DMS53 treated with DMSO at 0.1 percent for 48 hours (cell line): Measurements from ENCODE around the gene SLC4A1.
A peak's percentile ranks its signal among the peaks of the same experiment; 100 is the strongest.

ENCODE experiments used
- DNase-seq: peaks from one replicate; lab custom pipeline; 2025; ENCODE audit not compliant: unreplicated experiment; lab: John Stamatoyannopoulos, UW

SLC4A1 gene

GRCh38 chr17:44267818-44268490 lies at the start of gene SLC4A1:
SLC4A1 (minus strand) TSS chr17:44268135; CDS start chr17:44262866, 5,269 bp downstream.
- DNase-seq: no peak

- DNase-seq: no peak
Observed at GRCh38 chr17:44317545-44317944, 49.6 kb upstream of the SLC4A1 start.

- DNase-seq: peak; percentile 24
Observed at GRCh38 chr17:44315760-44316731, 48.1 kb upstream of the SLC4A1 start.

- DNase-seq: peak; percentile 80
Observed at GRCh38 chr17:44314869-44315661, 47.1 kb upstream of the SLC4A1 start.

GRCh38 chr17:44314524-44314868 lies 46.6 kb upstream of the SLC4A1 start:
- DNase-seq: no peak

- DNase-seq: no peak
Observed at GRCh38 chr17:44314031-44314430, 46.1 kb upstream of the SLC4A1 start.

GRCh38 chr17:44312396-44313104 lies 44.6 kb upstream of the SLC4A1 start:
- DNase-seq: no peak

- DNase-seq: no peak
Observed at GRCh38 chr17:44311562-44312181, 43.7 kb upstream of the SLC4A1 start.

- DNase-seq: no peak
Observed at GRCh38 chr17:44310609-44311376, 42.9 kb upstream of the SLC4A1 start.

GRCh38 chr17:44310188-44310587 lies 42.3 kb upstream of the SLC4A1 start:
- DNase-seq: no peak

GRCh38 chr17:44309472-44309871 lies 41.5 kb upstream of the SLC4A1 start:
- DNase-seq: no peak

- DNase-seq: peak; percentile 30
Observed at GRCh38 chr17:44308865-44309264, 40.9 kb upstream of the SLC4A1 start.

GRCh38 chr17:44308320-44308818 lies 40.4 kb upstream of the SLC4A1 start, which contains the start of gene RUNDC3A:
RUNDC3A (plus strand) TSS chr17:44308601; CDS start chr17:44308833, 232 bp downstream.
- peak; percentile 80 for DNase-seq

- DNase-seq: peak; percentile 82
Observed at GRCh38 chr17:44307387-44308186, 39.7 kb upstream of the SLC4A1 start.

GRCh38 chr17:44304651-44305050 lies 36.7 kb upstream of the SLC4A1 start:
- DNase-seq: peak; percentile 93

GRCh38 chr17:44297975-44298374 lies 30.0 kb upstream of the SLC4A1 start:
- DNase-seq: no peak

- no peak for DNase-seq
Observed at GRCh38 chr17:44293509-44294226, 25.7 kb upstream of the SLC4A1 start.

GRCh38 chr17:44287651-44288050 lies 19.7 kb upstream of the SLC4A1 start:
- DNase-seq: no peak
